ENCODE data around the gene OVCA2.

Gene OVCA2

GRCh38 chr17:2070241-2071023, 28.6 kb downstream of the OVCA2 start:
- peak; percentile 22 for TF ChIP-seq CTCF (IDR thresholded peaks at IDR 0.05; ENCODE audit: extremely low read depth, insufficient read depth, missing control alignments)
- peak; percentile 81 for DNase-seq (ENCODE audit: low spot score)
- in situ Hi-C loops (cut with MboI; ENCODE audit: low pct_unique_long_range_greater_than_20kb, low sequenced_read_pairs, unreplicated experiment) = no loop called here

GRCh38 chr17:2071024-2071385, 29.2 kb downstream of the OVCA2 start:
- in situ Hi-C loops (cut with MboI; ENCODE audit: low pct_unique_long_range_greater_than_20kb, low sequenced_read_pairs, unreplicated experiment) = no loop called here
- no peak for DNase-seq (ENCODE audit: low spot score)
- no peak for TF ChIP-seq CTCF (IDR thresholded peaks at IDR 0.05; ENCODE audit: extremely low read depth, insufficient read depth, missing control alignments)

DNA sequence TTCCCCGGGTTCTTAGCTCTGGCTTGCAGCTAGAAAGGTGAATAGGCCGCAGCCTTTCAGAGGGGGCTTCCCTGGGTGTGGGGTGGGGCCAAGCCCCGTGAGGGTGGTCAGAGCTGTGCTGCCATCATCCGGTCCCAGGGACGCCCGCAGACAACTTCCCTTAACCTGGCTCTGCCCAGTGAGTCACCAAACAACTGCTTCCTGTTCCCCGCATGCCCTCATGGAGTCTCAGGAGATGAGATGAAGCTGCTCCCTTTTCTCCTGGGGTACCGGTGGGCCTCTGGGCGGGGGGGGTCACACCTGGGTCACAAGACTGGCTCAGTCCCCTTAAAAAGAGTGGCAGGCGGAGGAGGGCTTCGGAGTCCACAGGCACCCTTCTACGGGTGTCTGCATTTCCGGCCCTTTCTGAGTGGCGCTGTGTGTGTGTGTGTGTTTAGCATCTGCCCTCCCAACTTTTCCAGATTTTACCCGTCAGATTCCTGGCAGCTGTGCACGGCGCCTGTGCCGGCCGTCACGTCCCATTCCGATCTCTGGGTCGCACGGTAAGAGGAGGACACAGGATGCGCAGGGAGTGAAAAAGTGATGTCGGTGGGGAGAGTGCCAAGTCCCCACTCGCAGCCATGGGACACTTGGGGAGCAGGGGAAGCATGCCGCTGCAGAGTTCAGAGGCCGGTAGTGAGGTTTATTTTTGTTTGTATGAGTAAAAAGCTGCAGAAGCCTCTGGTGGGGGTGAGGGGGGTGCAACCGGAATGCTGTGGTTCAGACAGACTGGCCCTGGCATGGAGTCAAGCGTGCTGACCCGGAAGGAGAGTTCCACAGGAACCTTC, 29.8 kb downstream of the OVCA2 start:
- DNase-seq (ENCODE audit: low spot score) = no peak
- in situ Hi-C loops (cut with MboI; ENCODE audit: low pct_unique_long_range_greater_than_20kb, low sequenced_read_pairs, unreplicated experiment) = no loop called here
- no peak for TF ChIP-seq CTCF (IDR thresholded peaks at IDR 0.05; ENCODE audit: extremely low read depth, insufficient read depth, missing control alignments)

- DNase-seq (ENCODE audit: low spot score) = no peak
- in situ Hi-C loops (cut with MboI; ENCODE audit: low pct_unique_long_range_greater_than_20kb, low sequenced_read_pairs, unreplicated experiment) = no loop called here
- peak; percentile 5 for TF ChIP-seq CTCF (IDR thresholded peaks at IDR 0.05; ENCODE audit: extremely low read depth, insufficient read depth, missing control alignments)
Observed at GRCh38 chr17:2074919-2075318, 33.1 kb downstream of the OVCA2 start.

DNA sequence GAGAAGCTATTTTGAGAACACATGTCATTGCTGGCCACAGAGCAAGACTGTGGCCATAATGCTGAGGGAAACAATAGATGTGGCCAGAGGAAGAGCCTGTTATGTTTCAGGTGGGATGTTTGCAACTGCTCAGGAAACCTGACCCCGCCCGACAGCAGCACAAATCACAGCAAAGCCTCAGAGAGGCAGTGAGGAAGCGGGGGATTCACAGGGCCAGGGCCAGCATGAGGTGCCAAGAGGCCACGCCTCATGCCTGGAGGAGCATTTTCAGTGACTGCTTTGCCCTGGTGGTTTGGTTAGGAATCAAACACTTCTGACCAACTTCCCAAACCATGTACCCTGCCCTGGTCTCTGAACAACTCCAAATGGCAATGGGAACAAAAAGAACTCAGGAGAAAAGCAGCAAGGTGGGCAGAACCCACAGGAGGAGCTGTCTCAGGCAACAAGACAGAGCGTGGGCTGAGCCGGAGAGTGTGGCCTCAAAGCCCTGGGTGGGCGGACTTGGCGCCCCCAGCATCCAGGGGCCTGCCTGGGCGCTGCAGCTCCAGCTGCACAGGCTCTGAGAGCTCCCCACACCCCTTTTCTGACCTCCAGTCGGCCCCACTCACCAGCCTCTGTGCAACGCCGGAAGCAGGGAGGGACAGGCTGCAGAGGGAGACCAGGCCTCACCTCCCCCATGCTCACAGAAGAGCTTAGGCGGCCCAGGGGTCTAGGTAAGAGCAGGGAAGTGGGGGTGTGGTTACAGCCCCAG, 33.7 kb downstream of the OVCA2 start:
- no peak for TF ChIP-seq CTCF (IDR thresholded peaks at IDR 0.05; ENCODE audit: extremely low read depth, insufficient read depth, missing control alignments)
- in situ Hi-C loops (cut with MboI; ENCODE audit: low pct_unique_long_range_greater_than_20kb, low sequenced_read_pairs, unreplicated experiment) = no loop called here

More for the DNA sequence above, 33.7 kb downstream of the OVCA2 start:
- DNase-seq (ENCODE audit: low spot score) = no peak
